NCI-H2107 (cell line): ENCODE results near the gene RALGPS1.

Source experiments
- DNase-seq: peaks from one replicate; lab custom pipeline; 2025; lab: John Stamatoyannopoulos, UW

RALGPS1 gene

GRCh38 chr9:127022913-127023660, 108.5 kb downstream of the RALGPS1 start:
- DNase-seq, result no peak

GRCh38 chr9:127025042-127025441, 110.5 kb downstream of the RALGPS1 start:
- DNase-seq, result no peak

DNA sequence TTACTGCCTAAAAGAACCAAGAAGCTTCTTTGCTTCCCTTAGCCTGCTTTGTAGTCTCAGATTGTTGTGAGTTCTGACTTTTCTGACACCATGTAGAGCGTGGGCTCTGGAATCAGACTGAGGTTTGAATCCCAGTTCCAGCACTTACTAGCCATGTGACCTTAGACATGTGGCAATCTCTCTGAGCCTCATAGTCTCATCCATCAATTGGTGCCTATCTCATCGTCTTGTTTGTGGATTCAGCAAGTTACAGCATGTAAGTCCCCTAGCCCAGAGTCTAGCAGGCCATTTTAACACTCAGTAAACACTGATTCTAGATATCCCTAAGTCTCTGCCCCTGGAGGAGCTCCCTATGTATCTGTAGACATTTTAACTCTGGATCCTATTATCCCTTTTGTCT, 113.1 kb downstream of the RALGPS1 start:
- no peak for DNase-seq

DNA sequence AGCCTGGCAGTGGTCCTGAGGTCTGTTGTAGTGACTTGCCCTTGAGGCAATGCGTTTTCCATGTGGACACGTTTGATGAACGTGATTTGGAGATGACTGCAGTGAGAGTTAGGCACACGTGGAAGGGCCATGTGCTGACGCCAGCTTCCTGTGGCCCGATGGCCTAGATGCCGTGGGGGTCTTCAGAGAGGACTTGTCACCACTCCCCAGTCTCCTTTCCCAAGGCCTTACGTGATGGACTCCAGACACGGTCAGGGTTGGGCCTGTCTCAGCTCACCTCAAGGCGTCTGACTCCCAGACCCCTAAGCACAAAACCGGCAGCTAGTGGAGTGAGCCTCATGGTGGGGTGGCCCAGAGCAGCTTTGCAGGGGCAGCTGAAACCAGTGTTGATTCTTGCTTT, 115.0 kb downstream of the RALGPS1 start:
- no peak for DNase-seq

DNA sequence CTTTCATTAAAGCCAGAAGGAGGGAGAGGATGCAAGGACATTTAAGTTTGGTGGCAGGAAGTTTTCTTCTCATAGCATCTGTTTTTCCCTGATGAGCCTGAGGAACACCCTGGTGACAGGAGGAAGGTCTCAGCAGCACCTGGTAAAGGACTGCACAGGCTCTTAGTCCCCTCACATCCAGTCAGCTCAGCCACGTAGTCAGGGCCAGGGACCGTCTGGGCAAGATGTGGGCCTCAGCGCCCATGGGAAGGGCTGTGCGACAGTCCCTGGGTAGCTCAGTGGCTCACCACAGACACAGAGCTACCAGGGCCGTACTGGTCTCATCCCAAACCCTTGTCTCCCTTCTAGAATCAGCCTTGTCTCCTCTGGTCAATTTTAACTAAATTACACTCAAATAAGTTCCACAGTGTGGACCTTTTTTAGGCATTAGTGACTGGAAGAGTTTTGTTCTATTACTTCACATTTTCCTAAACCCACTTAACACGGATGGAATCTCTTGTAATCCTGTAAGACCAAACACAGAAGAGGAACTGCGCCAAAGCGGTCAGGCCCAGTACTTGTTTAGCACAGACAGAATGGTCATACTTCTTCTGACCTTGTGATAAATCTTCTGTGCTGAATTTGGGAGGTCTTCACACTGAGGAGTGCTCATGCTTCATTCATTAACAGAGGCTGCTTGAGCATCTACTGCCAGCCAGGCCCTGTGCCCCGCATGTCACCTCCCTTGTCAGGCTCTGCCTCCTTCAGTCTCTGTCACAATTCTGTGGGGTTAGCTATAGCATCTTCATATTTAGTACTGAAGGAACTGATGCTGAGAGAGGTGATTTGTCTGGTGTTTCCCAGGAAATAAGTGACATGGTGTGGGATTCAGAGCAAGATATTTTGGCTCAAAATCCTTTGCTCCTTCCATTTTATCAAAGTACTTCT, 116.5 kb downstream of the RALGPS1 start:
- DNase-seq, result no peak

DNA sequence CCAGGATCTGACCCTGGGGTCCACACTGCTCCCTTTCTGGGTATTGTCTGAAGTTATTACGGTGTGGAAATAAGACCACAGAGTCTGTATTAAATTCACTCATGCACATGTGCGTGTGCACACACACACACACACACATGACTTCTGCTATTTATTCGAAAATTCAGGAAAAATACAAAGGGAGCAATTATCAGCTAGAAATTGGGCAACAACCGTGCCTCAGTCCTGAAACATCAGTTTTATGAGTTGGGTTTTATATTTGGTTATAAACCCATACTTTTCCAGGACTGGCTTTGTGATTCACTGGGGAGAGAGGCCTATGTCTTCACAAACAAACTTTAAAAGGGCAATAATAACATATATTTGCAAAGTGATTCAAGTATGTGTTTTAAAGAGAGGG, 117.7 kb downstream of the RALGPS1 start:
- DNase-seq, result no peak

GRCh38 chr9:127033061-127033460, 118.5 kb downstream of the RALGPS1 start:
- DNase-seq, result no peak

- DNase-seq, result no peak
Observed at GRCh38 chr9:127033789-127034188, 119.2 kb downstream of the RALGPS1 start.

- no peak for DNase-seq
Observed at GRCh38 chr9:127034691-127035090, 120.1 kb downstream of the RALGPS1 start.

DNA sequence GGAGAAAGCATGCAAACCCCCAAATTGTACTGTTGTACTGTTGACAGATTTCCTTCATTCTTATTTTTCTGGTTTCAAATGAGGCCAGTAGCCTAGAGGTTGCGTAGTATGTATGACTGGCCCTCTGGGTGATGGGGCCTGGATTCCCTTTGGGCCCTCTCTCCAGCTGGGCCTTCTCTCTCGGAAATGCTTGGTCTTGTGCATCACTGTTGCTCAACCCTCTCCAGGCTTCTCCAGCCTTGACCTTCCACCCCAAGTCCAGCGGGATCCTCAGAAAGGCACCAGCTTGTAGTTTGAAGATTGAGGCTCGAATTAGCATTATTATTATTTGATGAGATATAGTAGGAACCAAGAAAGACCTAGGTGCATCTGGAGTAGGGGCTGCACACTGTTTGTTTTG, 120.8 kb downstream of the RALGPS1 start:
- DNase-seq, result no peak

DNA sequence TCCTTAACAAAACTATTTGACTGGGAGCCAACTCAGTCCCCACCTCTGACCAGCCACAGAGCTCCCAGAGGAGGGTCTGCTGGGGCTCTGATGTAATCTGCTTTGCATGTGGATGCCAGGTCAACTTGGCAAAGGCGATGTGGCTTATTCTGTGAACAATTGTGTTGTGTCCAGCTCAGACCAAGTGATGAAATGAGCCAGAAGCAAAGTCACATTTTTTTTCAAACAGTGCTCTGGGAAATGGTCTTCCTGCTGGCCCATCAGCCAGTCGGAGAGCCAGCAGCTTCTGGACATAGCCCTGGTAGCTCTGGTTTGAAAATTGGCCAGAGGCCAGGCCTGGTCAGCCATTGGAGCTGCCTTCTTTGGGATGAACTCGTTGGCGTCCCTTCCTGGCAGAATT, 121.4 kb downstream of the RALGPS1 start:
- DNase-seq, result no peak

DNA sequence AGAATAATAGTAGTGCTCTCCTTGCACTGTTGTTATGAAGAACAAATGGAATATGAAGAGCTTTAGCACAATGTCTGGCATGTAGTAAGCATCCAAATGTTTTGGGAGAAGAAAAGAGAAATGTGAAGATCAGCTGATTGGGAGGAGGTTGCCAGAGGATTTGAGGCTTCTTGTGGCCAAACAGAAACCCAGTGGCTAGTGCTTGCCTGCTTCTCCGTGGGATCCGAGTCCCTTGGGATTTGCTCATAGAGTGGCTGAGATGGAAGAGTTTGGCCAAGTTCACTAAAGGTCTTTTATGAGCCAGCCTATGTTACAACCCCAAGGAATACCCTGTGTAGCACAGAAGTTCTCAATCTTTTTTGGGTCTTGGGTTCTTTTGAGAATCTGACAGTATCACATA, 121.9 kb downstream of the RALGPS1 start:
- no peak for DNase-seq

- DNase-seq, result no peak
Observed at GRCh38 chr9:127038531-127038930, 123.9 kb downstream of the RALGPS1 start.

GRCh38 chr9:127039492-127039891, 124.9 kb downstream of the RALGPS1 start:
- DNase-seq, result no peak

GRCh38 chr9:127045148-127045547, 130.6 kb downstream of the RALGPS1 start:
- no peak for DNase-seq

- no peak for DNase-seq
Observed at GRCh38 chr9:127047971-127048370, 133.4 kb downstream of the RALGPS1 start.

GRCh38 chr9:127049044-127049443, 134.5 kb downstream of the RALGPS1 start:
- DNase-seq, result no peak

- no peak for DNase-seq
Observed at GRCh38 chr9:127049581-127049980, 135.0 kb downstream of the RALGPS1 start.

- no peak for DNase-seq
Observed at GRCh38 chr9:127050152-127050551, 135.6 kb downstream of the RALGPS1 start.

DNA sequence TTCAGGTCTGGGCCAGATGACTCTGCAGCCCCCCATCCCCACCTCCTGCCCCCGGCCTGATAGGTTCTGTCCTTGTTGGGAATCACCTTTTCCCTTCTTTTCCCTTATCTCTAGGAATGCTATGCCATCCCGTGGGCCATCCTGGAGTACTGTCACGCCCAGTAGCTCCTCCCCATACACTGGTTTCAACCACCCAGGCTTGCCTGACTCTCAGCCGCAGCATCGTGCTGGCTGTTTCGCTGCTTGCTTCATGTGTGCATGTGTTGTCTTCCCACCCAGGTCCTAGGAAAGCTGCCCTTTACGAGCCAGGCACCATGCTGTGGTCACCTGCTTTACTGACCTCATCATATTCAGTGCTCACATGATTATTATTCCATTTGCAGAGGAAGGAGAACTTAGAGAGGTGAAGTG, 136.0 kb downstream of the RALGPS1 start:
- no peak for DNase-seq

- DNase-seq, result no peak
Observed at GRCh38 chr9:127051881-127052595, 137.5 kb downstream of the RALGPS1 start.

DNA sequence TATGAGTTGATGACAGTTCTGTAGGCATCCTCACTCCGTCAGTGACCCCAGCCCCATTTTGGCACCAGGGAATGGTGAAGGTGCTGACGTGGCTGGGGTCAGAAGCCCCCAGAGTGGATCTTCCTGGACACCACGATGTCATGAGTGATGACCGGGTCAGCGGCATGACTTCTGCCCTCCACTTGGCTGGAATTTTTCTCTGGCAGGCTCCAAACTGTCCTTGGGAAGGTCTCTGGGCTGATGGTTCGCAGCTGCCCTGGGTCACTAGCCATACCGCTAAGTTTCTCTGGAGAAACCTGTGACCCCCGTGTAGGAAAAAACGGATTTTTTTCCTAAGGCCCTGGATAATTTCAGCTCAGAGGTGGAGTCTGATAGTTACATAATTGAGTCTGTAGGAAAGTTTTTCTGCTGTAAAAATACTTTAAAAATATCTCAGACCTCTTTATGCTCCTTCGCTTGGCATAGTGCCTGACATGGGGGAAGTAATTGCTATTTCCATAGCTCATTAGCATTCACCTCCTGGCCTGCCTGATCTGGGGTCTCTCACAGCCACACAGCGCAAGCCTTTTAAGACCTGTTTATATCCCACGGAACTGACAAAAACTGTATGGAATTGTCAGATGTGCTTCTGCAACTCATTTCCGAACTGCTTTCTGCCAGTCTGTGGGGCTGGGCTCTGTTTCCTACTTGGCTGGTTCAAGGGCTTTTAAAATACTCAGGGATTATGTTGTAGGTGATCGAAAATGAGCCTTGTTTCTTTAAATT, 138.7 kb downstream of the RALGPS1 start:
- no peak for DNase-seq
